Measurements from ENCODE around the gene PHF5A. TPM values are rescaled to one million over a fixed set of nuclear protein-coding genes. Genes with fewer than 3 reads are reported as not detected.
"Not testable (repeated sequence)": the region's sequence is repeated elsewhere in the genome, so short reads cannot be mapped to it uniquely, and the experiment has no call there.

Gene PHF5A
- total RNA-seq, 2 experiments from 2014 or later, result 63.6 to 64.8 TPM

- peaks cover 4% of the 10 kb centered on the region for H3K4me1 Mint-ChIP-seq
- H3K9me3 Mint-ChIP-seq, result no peaks in the 10 kb centered on the region
- peaks cover 31% of the 10 kb centered on the region for H3K36me3 Mint-ChIP-seq (ENCODE audit: low read depth)
- ChIA-PET CTCF (interaction anchor here (0.6 to 2.8 kb wide), 4 partner anchors 8 to 37 kb away, joined by 3 to 11 read pairs (median 4); no protein-coding TSS in a partner anchor), POLR2A (no interaction called here)
- H3K27me3 Mint-ChIP-seq, result no peaks in the 10 kb centered on the region
- H3K4me3 Mint-ChIP-seq, result no peak overlapping the region
- H3K27ac Mint-ChIP-seq, result peak overlapping the region; percentile 27
- no peak for DNase-seq
These were observed 31.3 kb downstream of the PHF5A start for GRCh38 chr22:41437198-41437597.

- ChIA-PET CTCF (interaction anchor here (0.7 to 2.8 kb wide), 4 partner anchors 7 to 133 kb away, joined by 3 to 11 read pairs (median 4); no protein-coding TSS in a partner anchor), POLR2A (no interaction called here)
- Mint-ChIP-seq H3K4me3 (no peak overlapping the region), H3K9me3 (no peaks in the 10 kb centered on the region), H3K36me3 (ENCODE audit: low read depth) (peaks cover 33% of the 10 kb centered on the region), H3K27me3 (no peaks in the 10 kb centered on the region), H3K4me1 (peaks cover 2% of the 10 kb centered on the region), H3K27ac (no peak overlapping the region)
- DNase-seq, result no peak
These were observed 32.0 kb downstream of the PHF5A start for GRCh38 chr22:41436322-41437113.

- Mint-ChIP-seq H3K4me1 (peaks cover 2% of the 10 kb centered on the region), H3K9me3 (no peaks in the 10 kb centered on the region), H3K4me3 (no peak overlapping the region), H3K27me3 (no peaks in the 10 kb centered on the region), H3K36me3 (ENCODE audit: low read depth) (peaks cover 36% of the 10 kb centered on the region), H3K27ac (no peak overlapping the region)
- no peak for DNase-seq
- ChIA-PET CTCF (interaction anchor here (1.0 to 2.8 kb wide), 3 partner anchors 10 to 132 kb away, joined by 3 to 11 read pairs (median 3); no protein-coding TSS in a partner anchor), POLR2A (no interaction called here)
These were observed 32.9 kb downstream of the PHF5A start for GRCh38 chr22:41435560-41435959.

- CTCF ChIA-PET, result interaction anchor here (1.3 kb wide), 1 partner anchor 31 kb away, joined by 3 read pairs; no protein-coding TSS in a partner anchor
- H3K4me1 Mint-ChIP-seq, DNase-seq, H3K27ac Mint-ChIP-seq, H3K9me3 Mint-ChIP-seq, POLR2A ChIA-PET, H3K27me3 Mint-ChIP-seq, H3K4me3 Mint-ChIP-seq: not testable (repeated sequence)
- peaks cover 36% of the 10 kb centered on the region for H3K36me3 Mint-ChIP-seq (ENCODE audit: low read depth)
These were observed 34.0 kb downstream of the PHF5A start for GRCh38 chr22:41434361-41435003.

GRCh38 chr22:41433480-41433879 is 35.0 kb downstream of the PHF5A start:
- CTCF ChIA-PET, H3K27ac Mint-ChIP-seq, DNase-seq, H3K4me3 Mint-ChIP-seq, POLR2A ChIA-PET, H3K9me3 Mint-ChIP-seq, H3K4me1 Mint-ChIP-seq, H3K27me3 Mint-ChIP-seq: not testable (repeated sequence)
- peaks cover 34% of the 10 kb centered on the region for H3K36me3 Mint-ChIP-seq (ENCODE audit: low read depth)

- Mint-ChIP-seq H3K27me3 (no peaks in the 10 kb centered on the region), H3K36me3 (ENCODE audit: low read depth) (peaks cover 33% of the 10 kb centered on the region), H3K4me3 (no peak overlapping the region), H3K27ac (no peak overlapping the region), H3K4me1 (peaks cover 4% of the 10 kb centered on the region), H3K9me3 (no peaks in the 10 kb centered on the region)
- ChIA-PET POLR2A (no interaction called here), CTCF (interaction anchor here (0.7 kb wide), 1 partner anchor 166 kb away, joined by 4 read pairs; no protein-coding TSS in a partner anchor)
- no peak for DNase-seq
These were observed 36.8 kb downstream of the PHF5A start for GRCh38 chr22:41431656-41432055.

GRCh38 chr22:41429951-41430332 is 38.5 kb downstream of the PHF5A start:
- no peaks in the 10 kb centered on the region for H3K27me3 Mint-ChIP-seq
- DNase-seq, result no peak
- H3K36me3 Mint-ChIP-seq (ENCODE audit: low read depth), result peaks cover 26% of the 10 kb centered on the region
- H3K9me3 Mint-ChIP-seq, result no peaks in the 10 kb centered on the region
- ChIA-PET POLR2A (no interaction called here), CTCF (interaction anchor here (0.6 to 1.5 kb wide), 2 partner anchors 19 to 97 kb away, joined by 3 to 5 read pairs; no protein-coding TSS in a partner anchor)
- H3K4me3 Mint-ChIP-seq, result no peak overlapping the region
- no peak overlapping the region for H3K27ac Mint-ChIP-seq
- H3K4me1 Mint-ChIP-seq, result peaks cover 14% of the 10 kb centered on the region

- CTCF ChIA-PET, result interaction anchor here (0.6 to 1.5 kb wide), 6 partner anchors 8 to 224 kb away, joined by 3 to 5 read pairs (median 3); no protein-coding TSS in a partner anchor
These were observed 39.1 kb downstream of the PHF5A start for GRCh38 chr22:41429232-41429950.

GRCh38 chr22:41425660-41426365 is 42.7 kb downstream of the PHF5A start:
- Mint-ChIP-seq H3K36me3 (ENCODE audit: low read depth) (peaks cover 13% of the 10 kb centered on the region), H3K9me3 (no peaks in the 10 kb centered on the region), H3K27ac (peak overlapping the region; percentile 87), H3K4me3 (peak overlapping the region; percentile 36), H3K27me3 (no peaks in the 10 kb centered on the region), H3K4me1 (peaks cover 14% of the 10 kb centered on the region)
- DNase-seq, result peak; percentile 64
- ChIA-PET POLR2A (interaction anchor here (1.6 kb wide), 1 partner anchor 21 kb away, joined by 4 read pairs; the partner anchor contains the start of gene TOB2), CTCF (interaction anchor here (0.6 to 2.0 kb wide), 5 partner anchors 8 to 486 kb away, joined by 3 to 11 read pairs (median 3); no protein-coding TSS in a partner anchor)

More at GRCh38 chr22:41429232-41429950, 39.1 kb downstream of the PHF5A start:
- no peaks in the 10 kb centered on the region for H3K9me3 Mint-ChIP-seq
- no peaks in the 10 kb centered on the region for H3K27me3 Mint-ChIP-seq
- H3K4me1 Mint-ChIP-seq, result peaks cover 14% of the 10 kb centered on the region
- H3K27ac Mint-ChIP-seq, result no peak overlapping the region
- H3K36me3 Mint-ChIP-seq (ENCODE audit: low read depth), result peaks cover 26% of the 10 kb centered on the region
- POLR2A ChIA-PET, result no interaction called here
- no peak for DNase-seq
- no peak overlapping the region for H3K4me3 Mint-ChIP-seq

- no peak overlapping the region for H3K4me3 Mint-ChIP-seq
- DNase-seq, result no peak
- ChIA-PET CTCF (interaction anchor here (0.7 kb wide), 2 partner anchors 841 to 1080 kb away, joined by 3 to 4 read pairs; no protein-coding TSS in a partner anchor), POLR2A (no interaction called here)
- H3K27ac Mint-ChIP-seq, result no peak overlapping the region
- H3K9me3 Mint-ChIP-seq, result no peaks in the 10 kb centered on the region
- peaks cover 15% of the 10 kb centered on the region for H3K4me1 Mint-ChIP-seq
- no peaks in the 10 kb centered on the region for H3K27me3 Mint-ChIP-seq
- peaks cover 5% of the 10 kb centered on the region for H3K36me3 Mint-ChIP-seq (ENCODE audit: low read depth)
These were observed 49.8 kb downstream of the PHF5A start for GRCh38 chr22:41418717-41419116.

- ChIA-PET POLR2A (no interaction called here), CTCF (interaction anchor here (0.8 to 1.3 kb wide), 4 partner anchors 8 to 110 kb away, joined by 3 to 5 read pairs (median 4); no protein-coding TSS in a partner anchor)
- H3K36me3 Mint-ChIP-seq (ENCODE audit: low read depth), result peaks cover 3% of the 10 kb centered on the region
- no peak for DNase-seq
- no peaks in the 10 kb centered on the region for H3K9me3 Mint-ChIP-seq
- peaks cover 15% of the 10 kb centered on the region for H3K4me1 Mint-ChIP-seq
- H3K27me3 Mint-ChIP-seq, result no peaks in the 10 kb centered on the region
- H3K27ac Mint-ChIP-seq, result no peak overlapping the region
- no peak overlapping the region for H3K4me3 Mint-ChIP-seq
These were observed 50.7 kb downstream of the PHF5A start for GRCh38 chr22:41417622-41418390.
